Subcutaneous abdominal adipose tissue (tissue), 5 donors: Measurements from ENCODE around the gene OSBP.

Source experiments
- H3K27ac ChIP-seq: one replicate; pipeline ENCODE4 v1.7.0; 2013; ENCODE audit warnings: low read depth, mild to moderate bottlenecking, inconsistent platforms, low read length, moderate library complexity
- H3K27me3 ChIP-seq, 5 donors: one replicate each; pipeline ENCODE4 v1.7.0; 2013; ENCODE audit warnings: low read length in 5 of 5, inconsistent platforms in 1 of 5; ENCODE audit not compliant: control insufficient read depth in 5 of 5, insufficient read depth in 4 of 5
- H3K36me3 ChIP-seq, 5 donors: one replicate each; pipeline ENCODE4 v1.7.0; 2013; ENCODE audit warnings: low read length in 5 of 5; ENCODE audit not compliant: control insufficient read depth in 5 of 5, insufficient read depth in 5 of 5
- H3K4me1 ChIP-seq, 5 donors: one replicate each; pipeline ENCODE4 v1.7.0; 2013; ENCODE audit warnings: low read length in 5 of 5, mild to moderate bottlenecking in 3 of 5, moderate library complexity in 1 of 5; ENCODE audit not compliant: control insufficient read depth in 5 of 5, insufficient read depth in 5 of 5
- H3K4me3 ChIP-seq, 5 donors: one replicate each; pipeline ENCODE4 v1.7.0; 2013; ENCODE audit warnings: low read length in 5 of 5, low read depth in 1 of 5
- H3K9ac ChIP-seq, 5 donors: one replicate each; pipeline ENCODE4 v1.7.0; 2013; ENCODE audit warnings: low read length in 5 of 5, mild to moderate bottlenecking in 4 of 5, moderate library complexity in 3 of 5
- H3K9me3 ChIP-seq, 5 donors: one replicate each; pipeline ENCODE4 v1.7.0; 2013; ENCODE audit warnings: low read length in 5 of 5; ENCODE audit not compliant: control insufficient read depth in 5 of 5
- donor health status: healthy.
- donor health status: healthy.
- donor health status: healthy.
- donor health status: healthy.
- donor health status: healthy.

The OSBP gene

GRCh38 chr11:59615637-59616395, at the start of gene OSBP:
OSBP (minus strand) TSS chr11:59615774; CDS start chr11:59615664, 110 bp downstream.
- H3K4me1 ChIP-seq = peaks cover 9 to 47% (median 44%) of the 10 kb centered on the region in 5 donors
- H3K9ac ChIP-seq = peak within 1 kb of the TSS; percentile 84 to 95 (median 93)
- H3K36me3 ChIP-seq = no peaks in the 10 kb centered on the region
- H3K9me3 ChIP-seq = no peaks in the 10 kb centered on the region
- H3K27me3 ChIP-seq = no peaks in the 10 kb centered on the region
- H3K4me3 ChIP-seq = peak within 1 kb of the TSS; percentile 84 to 97 (median 91)
- H3K27ac ChIP-seq = peak within 1 kb of the TSS; percentile 99

- H3K4me3 ChIP-seq = no peak overlapping the region
- H3K36me3 ChIP-seq = peaks cover 51 to 78% (median 72%) of the 10 kb centered on the region in 5 donors
- H3K4me1 ChIP-seq = peaks cover 0 to 18% (median 12%) of the 10 kb centered on the region in 5 donors
- no peaks in the 10 kb centered on the region for H3K9me3 ChIP-seq
- H3K9ac ChIP-seq = no peak overlapping the region
- no peaks in the 10 kb centered on the region for H3K27me3 ChIP-seq
- H3K27ac ChIP-seq = no peak overlapping the region
These were observed 45.0 kb upstream of the OSBP start for GRCh38 chr11:59660621-59661020.

- peaks cover 56 to 78% (median 72%) of the 10 kb centered on the region in 5 donors for H3K36me3 ChIP-seq
These were observed 44.4 kb upstream of the OSBP start for GRCh38 chr11:59659981-59660380.

GRCh38 chr11:59658036-59658435, 42.5 kb upstream of the OSBP start:
- no peak overlapping the region for H3K4me3 ChIP-seq
- no peaks in the 10 kb centered on the region for H3K27me3 ChIP-seq
- H3K4me1 ChIP-seq = peaks cover 0 to 15% (median 12%) of the 10 kb centered on the region in 5 donors
- H3K36me3 ChIP-seq = peaks cover 67 to 80% (median 72%) of the 10 kb centered on the region in 5 donors
- no peaks in the 10 kb centered on the region for H3K9me3 ChIP-seq
- no peak overlapping the region for H3K27ac ChIP-seq
- H3K9ac ChIP-seq = no peak overlapping the region

More at GRCh38 chr11:59659981-59660380, 44.4 kb upstream of the OSBP start:
- Histone ChIP-seq H3K27me3 (no peaks in the 10 kb centered on the region), H3K4me3 (no peak overlapping the region), H3K9me3 (no peaks in the 10 kb centered on the region), H3K27ac (no peak overlapping the region), H3K9ac (no peak overlapping the region), H3K4me1 (peaks cover 0 to 18% (median 12%) of the 10 kb centered on the region in 5 donors)

- Histone ChIP-seq H3K9me3 (no peaks in the 10 kb centered on the region), H3K36me3 (peaks cover 73 to 95% (median 88%) of the 10 kb centered on the region in 5 donors), H3K4me1 (peaks cover 0 to 2% (median 0%) of the 10 kb centered on the region in 5 donors), H3K27ac (no peak overlapping the region), H3K27me3 (no peaks in the 10 kb centered on the region), H3K9ac (no peak overlapping the region), H3K4me3 (no peak overlapping the region)
These were observed 39.3 kb upstream of the OSBP start for GRCh38 chr11:59654893-59655292.

- Histone ChIP-seq H3K27ac (no peak overlapping the region), H3K36me3 (peaks cover 66 to 86% (median 85%) of the 10 kb centered on the region in 5 donors), H3K4me3 (no peak overlapping the region), H3K4me1 (no peaks in the 10 kb centered on the region), H3K9ac (no peak overlapping the region), H3K9me3 (no peaks in the 10 kb centered on the region), H3K27me3 (no peaks in the 10 kb centered on the region)
These were observed 31.8 kb upstream of the OSBP start for GRCh38 chr11:59647245-59647980.

- no peaks in the 10 kb centered on the region for H3K27me3 ChIP-seq
- H3K4me3 ChIP-seq = no peak overlapping the region
- H3K27ac ChIP-seq = no peak overlapping the region
- peaks cover 56 to 87% (median 85%) of the 10 kb centered on the region in 5 donors for H3K36me3 ChIP-seq
- H3K9ac ChIP-seq = no peak overlapping the region
- no peaks in the 10 kb centered on the region for H3K9me3 ChIP-seq
- H3K4me1 ChIP-seq = no peaks in the 10 kb centered on the region
These were observed 29.0 kb upstream of the OSBP start for GRCh38 chr11:59644528-59644927.

- Histone ChIP-seq H3K27me3 (no peaks in the 10 kb centered on the region), H3K9me3 (no peaks in the 10 kb centered on the region), H3K27ac (no peak overlapping the region), H3K36me3 (peaks cover 49 to 87% (median 85%) of the 10 kb centered on the region in 5 donors), H3K4me1 (no peaks in the 10 kb centered on the region), H3K4me3 (no peak overlapping the region), H3K9ac (no peak overlapping the region)
These were observed 27.8 kb upstream of the OSBP start for GRCh38 chr11:59643390-59643789.

GRCh38 chr11:59641156-59641555, 25.6 kb upstream of the OSBP start:
- H3K9ac ChIP-seq = no peak overlapping the region
- H3K4me3 ChIP-seq = no peak overlapping the region
- H3K27ac ChIP-seq = no peak overlapping the region
- H3K36me3 ChIP-seq = peaks cover 57 to 85% (median 82%) of the 10 kb centered on the region in 5 donors
- no peaks in the 10 kb centered on the region for H3K27me3 ChIP-seq
- no peaks in the 10 kb centered on the region for H3K4me1 ChIP-seq
- H3K9me3 ChIP-seq = no peaks in the 10 kb centered on the region

- Histone ChIP-seq H3K4me1 (peaks cover 0 to 3% (median 0%) of the 10 kb centered on the region in 5 donors), H3K36me3 (peaks cover 0 to 24% (median 13%) of the 10 kb centered on the region in 5 donors), H3K27me3 (no peaks in the 10 kb centered on the region), H3K4me3 (no peak overlapping the region), H3K27ac (no peak overlapping the region), H3K9ac (no peak overlapping the region), H3K9me3 (no peaks in the 10 kb centered on the region)
These were observed 14.9 kb upstream of the OSBP start for GRCh38 chr11:59630493-59630892.
